Motor neuron (in vitro differentiated cells): Measurements from ENCODE around the gene PEX6. TPM values are rescaled to one million over a fixed set of nuclear protein-coding genes. Genes with fewer than 3 reads are reported as not detected.
A peak's percentile ranks its signal among the peaks of the same experiment; 100 is the strongest.

ENCODE experiments used
- ATAC-seq, 8 experiments: fragments of 200-7000 bp; cut with Tn5 transposase; replicated peaks in 6 of 8; 2 replicates each; pipeline ENCODE4 v1.8.0; 2021; ENCODE audit warnings: mild to moderate bottlenecking in 8 of 8, moderate library complexity in 8 of 8
- H3K27ac ChIP-seq, 2 donors: fragments of 250-450 bp; sonication (Bioruptor Pico); 2 replicates each; pipeline ENCODE4 v1.9.0; 2021; ENCODE audit warnings: antibody characterized with exemption in 2 of 2, mild to moderate bottlenecking in 2 of 2, moderate library complexity in 1 of 2
- H3K4me1 ChIP-seq, 2 donors: fragments of 250-450 bp; sonication (Bioruptor Pico); replicated peaks in 1 of 2; 2 replicates each; pipeline ENCODE4 v1.6.1; 2021; ENCODE audit warnings: antibody characterized with exemption in 2 of 2, mild to moderate bottlenecking in 2 of 2, moderate library complexity in 1 of 2
- H3K4me3 ChIP-seq, 5 donors: fragments of 250-450 bp; sonication (Bioruptor Pico); 2 replicates each; pipeline ENCODE4 v1.9.0; 2021; ENCODE audit warnings: antibody characterized with exemption in 5 of 5, mild to moderate bottlenecking in 5 of 5, moderate library complexity in 4 of 5
- WGBS, 10 experiments: fragments of 450-650 bp; shearing (Covaris generic); methylation state at CpG; one replicate each; pipeline ENCODE4 v1.0.0; 2022; 5-methylcytosine and 5-hydroxymethylcytosine counted together
- in situ Hi-C, 9 experiments: fragments of 400-800 bp; cut with MboI; loops; one replicate each; pipeline ENCODE4 v1.15.0; 2021; ENCODE audit warnings: low sequenced_read_pairs in 9 of 9, low pct_unique_long_range_greater_than_20kb in 2 of 9; ENCODE audit not compliant: unreplicated experiment in 9 of 9
- total RNA-seq, 8 experiments: library from RNA; unstranded; fragments of 300-600 nt; gene quantifications; 2 replicates each; pipeline versions ENCODE4 v1.2.3 to v1.2.4, GENCODE V29; 2022

PEX6 gene
- total RNA-seq, 8 experiments from 2014 or later: 8.6 to 24.3 (median 18.0) TPM

DNA sequence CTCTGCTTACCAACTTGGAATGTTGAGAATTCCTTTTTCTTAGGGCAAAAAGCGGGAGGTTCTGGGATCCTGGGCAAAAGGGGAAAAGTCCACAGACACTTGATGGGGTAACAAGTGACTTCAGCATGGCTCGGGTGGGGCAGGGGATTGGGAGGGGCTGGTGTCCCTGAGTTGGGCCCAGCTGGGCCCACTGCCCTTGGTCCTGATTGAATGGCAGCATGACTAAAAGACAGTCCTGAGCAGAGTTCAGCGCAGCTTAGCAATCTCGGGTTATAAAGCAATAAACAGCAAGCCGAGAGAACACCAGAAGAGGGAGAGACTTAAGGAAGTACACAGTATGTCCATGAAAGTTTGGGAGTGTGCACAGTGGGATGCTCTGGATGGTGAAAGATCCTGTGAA, 10.9 kb upstream of the PEX6 start:
- Histone ChIP-seq H3K4me3 (no peak overlapping the region), H3K27ac (no peak overlapping the region), H3K4me1 (peaks cover 0 to 4% of the 10 kb centered on the region in 2 donors)
- WGBS, 10 experiments: 67 to 100% (median 95%) methylated on average over 1 to 5 of the region's 5 CpGs; no CpG with 5 or more reads in 5 of the 10 experiments
- no peak for ATAC-seq
- in situ Hi-C loops: no loop called here

DNA sequence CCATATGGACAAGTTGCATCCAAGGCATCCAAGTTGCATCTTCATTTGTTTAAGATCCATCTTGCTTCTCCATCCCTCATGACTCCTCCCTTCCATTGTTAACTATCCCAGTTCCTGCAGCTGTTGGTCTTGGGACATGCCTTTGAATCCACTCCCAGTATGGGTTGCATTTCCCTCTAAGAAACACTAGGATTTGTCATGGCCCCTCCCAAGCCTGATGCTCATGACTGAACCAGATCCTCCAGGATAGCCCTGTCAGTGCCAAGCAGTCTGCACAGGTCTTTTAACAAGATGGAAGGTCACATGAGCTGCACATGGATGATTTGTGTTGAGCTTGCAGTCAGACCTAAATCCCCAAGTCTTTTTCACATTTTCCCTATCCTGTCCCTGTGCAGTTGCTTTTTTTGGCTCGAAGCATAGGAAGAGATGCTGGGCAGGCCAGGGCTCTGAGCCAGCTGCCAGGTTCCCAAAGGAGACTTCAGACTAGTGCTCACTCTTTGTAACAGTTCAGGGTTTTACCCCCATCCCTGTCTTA, 9.6 kb upstream of the PEX6 start:
- ATAC-seq: peak in 1 of 8 experiments; percentile 22
- peaks cover 0 to 4% of the 10 kb centered on the region in 2 donors for H3K4me1 ChIP-seq
- in situ Hi-C loops: no loop called here
- 60 to 100% (median 100%) methylated on average over 1 of the region's 1 CpG; no CpG with 5 or more reads in 7 of the 10 experiments for WGBS, 10 experiments
- no peak overlapping the region for H3K27ac ChIP-seq
- H3K4me3 ChIP-seq: no peak overlapping the region

DNA sequence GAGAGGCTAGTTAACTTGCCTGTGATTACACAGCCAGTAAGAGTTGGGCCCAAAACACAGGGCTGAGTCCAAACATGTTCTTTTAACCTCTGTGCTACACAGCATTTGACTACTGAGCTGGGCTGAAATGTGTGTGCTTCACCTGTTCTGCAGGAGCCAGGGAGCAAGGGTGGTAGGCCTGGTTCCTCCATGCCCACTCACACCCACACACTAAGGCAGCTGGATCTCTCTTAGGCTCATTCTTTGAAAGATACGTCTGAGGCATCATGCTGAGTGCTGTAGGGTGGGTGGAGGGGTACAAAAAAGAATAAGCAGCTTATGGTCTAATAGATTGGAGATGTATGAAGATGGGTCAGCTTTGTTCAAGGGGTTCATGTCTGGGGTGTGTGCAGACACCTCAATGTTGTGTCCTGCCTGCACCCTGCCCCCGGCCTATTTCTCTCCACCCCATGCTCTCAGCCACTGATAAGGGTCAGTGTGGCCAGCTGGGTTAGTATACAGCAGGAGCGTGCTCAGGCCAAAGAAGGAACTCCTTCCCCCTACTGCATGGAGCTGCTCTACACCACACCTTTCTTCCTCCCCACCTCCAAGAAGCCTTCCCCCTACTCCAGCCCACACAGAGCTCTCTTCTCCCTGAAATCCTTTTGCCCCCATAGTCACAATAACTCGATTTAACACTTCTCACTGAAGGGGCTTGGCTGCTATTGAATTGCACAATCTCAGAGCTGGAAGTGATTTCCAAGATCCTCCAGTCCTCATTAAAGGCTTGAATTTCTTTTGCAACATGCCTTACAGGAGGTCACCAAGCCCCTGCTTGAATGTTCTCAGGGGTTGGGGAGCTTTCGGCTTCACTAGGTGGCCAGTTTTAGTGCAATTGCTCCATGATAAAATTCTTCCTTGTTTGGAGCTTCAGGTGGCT, 8.8 kb upstream of the PEX6 start:
- 0 to 96% (median 64%) methylated on average over 1 to 4 of the region's 5 CpGs; no CpG with 5 or more reads in 2 of the 10 experiments for WGBS, 10 experiments
- ATAC-seq: no peak
- in situ Hi-C loops: no loop called here
- Histone ChIP-seq H3K27ac (no peak overlapping the region), H3K4me3 (no peak overlapping the region), H3K4me1 (peaks cover 0 to 4% of the 10 kb centered on the region in 2 donors)

DNA sequence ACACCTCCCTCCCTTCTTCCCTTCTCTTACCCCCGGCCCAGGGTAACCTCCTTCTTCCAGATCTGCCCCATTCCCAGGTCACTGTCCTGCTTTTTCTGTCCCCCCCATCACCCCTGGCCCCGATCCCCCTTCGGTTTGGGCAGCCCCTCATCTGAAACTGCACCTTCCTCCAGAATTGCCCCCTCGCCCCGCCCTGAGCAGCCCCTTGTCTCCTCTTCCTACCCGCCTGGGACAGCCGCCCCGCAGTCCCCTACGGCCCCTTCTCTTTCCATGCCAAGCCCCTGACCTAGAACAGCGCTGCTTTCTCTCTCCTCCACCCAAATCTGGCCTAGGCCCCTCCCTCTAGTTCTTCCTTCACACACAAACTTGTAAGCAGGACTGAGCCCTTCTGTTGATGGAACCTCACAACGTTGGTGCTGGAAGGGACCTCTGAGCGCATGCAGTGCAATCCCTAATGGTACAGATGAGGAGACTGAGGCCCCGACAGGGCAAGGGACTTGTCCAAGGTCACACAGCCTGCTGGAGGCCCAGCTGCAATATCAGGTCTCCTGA, 6.0 kb upstream of the PEX6 start:
- 20 to 60% (median 40%) methylated on average over 1 to 4 of the region's 13 CpGs; no CpG with 5 or more reads in 4 of the 10 experiments for WGBS, 10 experiments
- ATAC-seq: no peak
- in situ Hi-C loops: no loop called here
- Histone ChIP-seq H3K4me1 (peaks cover 0 to 4% of the 10 kb centered on the region in 2 donors), H3K27ac (peak overlapping the region; percentile 63 to 72), H3K4me3 (peak overlapping the region; percentile 66 to 87 (median 74))

DNA sequence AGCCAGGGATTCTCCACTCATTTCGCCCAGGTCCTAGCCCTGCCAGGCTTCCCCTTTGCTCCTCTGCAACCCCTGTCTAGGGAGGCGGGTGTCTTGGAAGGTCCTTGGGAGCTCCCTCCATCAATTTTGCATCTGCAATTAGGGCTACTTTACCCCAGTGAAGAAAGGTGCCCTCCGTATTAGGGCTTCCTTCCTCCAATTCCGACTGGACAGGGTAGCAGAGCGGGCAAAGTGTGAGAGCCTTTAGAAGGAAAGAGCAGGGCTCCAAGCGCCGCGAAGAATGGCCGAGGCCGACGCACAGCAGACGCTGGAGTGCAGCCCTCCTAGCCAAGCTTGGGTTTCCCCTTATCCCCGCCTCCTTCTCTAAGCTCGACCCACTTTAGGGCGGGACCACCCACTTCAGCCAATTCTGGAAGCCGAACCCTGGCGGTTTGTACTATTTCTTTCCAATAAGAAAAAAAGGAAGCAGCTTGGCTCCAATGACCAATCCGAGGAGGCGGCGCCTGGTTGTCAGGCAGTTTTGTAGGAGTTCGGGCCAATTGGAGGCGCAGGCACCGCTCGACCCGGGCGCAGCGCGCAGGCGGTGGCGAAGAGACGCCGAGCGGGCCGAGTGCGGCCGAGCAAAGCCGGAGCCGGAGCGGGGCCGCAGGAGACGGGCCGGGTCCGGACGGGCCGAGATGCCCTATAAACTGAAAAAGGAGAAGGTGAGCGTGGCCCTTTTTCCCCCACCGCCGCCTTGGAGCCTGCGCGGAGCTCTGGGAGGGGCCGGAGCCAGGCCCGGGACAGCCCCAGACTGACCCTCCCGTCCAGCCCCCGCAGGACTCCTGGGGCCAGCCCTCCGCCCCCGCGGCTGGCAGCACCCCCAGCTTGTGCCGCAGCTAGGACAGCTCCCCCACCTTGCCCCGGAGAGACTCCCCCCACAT, 5.3 kb upstream of the PEX6 start, which contains the start of gene PPP2R5D:
Gene PPP2R5D (plus strand): TSS at position 570 of the 923 bp plus-strand sequence. CDS start 108 bp downstream, at position 678.
- Histone ChIP-seq H3K27ac (peak within 1 kb of the TSS; percentile 85 to 88), H3K4me1 (peaks cover 4% of the 10 kb centered on the region in 2 donors), H3K4me3 (peak within 1 kb of the TSS; percentile 66 to 87 (median 74))
- WGBS, 10 experiments: 0 to 5% (median 0%) methylated on average over 1 to 30 of the region's 59 CpGs; no CpG with 5 or more reads in 1 of the 10 experiments
- peak; percentile 90 to 97 (median 97) for ATAC-seq
- in situ Hi-C loops: no loop called here

DNA sequence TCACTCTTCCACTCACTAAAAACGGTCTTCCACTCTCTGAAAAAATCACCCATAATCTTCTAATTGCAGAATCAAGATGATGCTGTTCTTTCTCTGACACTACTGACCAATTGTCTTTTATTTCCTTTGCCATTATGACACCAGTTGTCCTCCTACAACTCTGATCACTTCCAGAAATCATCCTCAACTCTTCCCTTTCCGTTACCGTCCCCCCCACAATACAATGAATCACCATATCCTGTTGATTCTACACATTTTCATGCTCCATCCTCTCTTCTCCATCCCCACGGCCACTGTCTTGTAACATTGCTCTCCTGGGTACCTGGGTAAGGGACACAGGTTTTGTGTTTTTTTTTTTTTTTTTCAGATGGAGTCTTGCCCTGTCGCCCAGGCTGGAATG, 2.9 kb upstream of the PEX6 start:
- H3K27ac ChIP-seq: no peak overlapping the region
- H3K4me1 ChIP-seq: peaks cover 11 to 14% of the 10 kb centered on the region in 2 donors
- no peak overlapping the region for H3K4me3 ChIP-seq
- no peak for ATAC-seq
- WGBS, 10 experiments: 79 to 100% (median 94%) methylated on average over 1 to 5 of the region's 5 CpGs; no CpG with 5 or more reads in 1 of the 10 experiments
- in situ Hi-C loops: no loop called here

DNA sequence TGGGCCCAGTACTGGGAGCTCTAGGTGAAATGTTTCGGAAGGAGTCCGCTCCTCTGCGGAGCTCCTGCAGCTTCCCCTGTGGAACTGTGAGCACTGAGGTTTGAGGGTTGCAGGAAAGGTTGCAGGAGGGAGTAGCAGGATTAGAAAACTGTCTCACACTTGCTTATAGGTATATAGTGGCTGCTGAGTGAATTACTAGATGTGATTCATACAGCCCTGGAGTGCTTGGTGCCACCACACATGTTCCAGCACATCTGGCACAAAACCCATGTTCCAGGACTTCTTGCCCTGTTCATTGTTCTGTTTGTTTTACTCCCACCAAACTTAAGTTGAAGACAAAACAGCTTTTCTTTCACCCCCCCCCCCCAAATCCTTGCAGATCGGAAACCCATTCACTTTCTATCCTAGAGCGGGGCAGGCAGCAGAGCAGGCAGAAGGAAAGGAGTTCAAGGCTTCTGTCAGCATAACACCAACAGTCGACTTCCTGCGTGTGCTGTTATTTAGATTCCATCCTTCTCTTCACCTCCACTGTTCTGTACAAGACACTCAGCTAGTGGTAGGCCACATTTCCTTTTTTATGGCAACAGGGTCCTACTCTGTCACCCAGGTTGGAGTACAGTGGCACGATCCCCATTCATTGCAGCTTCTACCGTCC, 669 bp upstream of the PEX6 start:
- Histone ChIP-seq H3K4me1 (peaks cover 8 to 16% of the 10 kb centered on the region in 2 donors), H3K27ac (peak overlapping the region; percentile 64 to 87), H3K4me3 (peak overlapping the region; percentile 89 to 98 (median 93))
- peak in 5 of 8 experiments; percentile 1 to 5 (median 2) for ATAC-seq
- in situ Hi-C loops: no loop called here
- WGBS, 10 experiments: 0 to 95% (median 61%) methylated on average over 1 to 4 of the region's 9 CpGs; no CpG with 5 or more reads in 2 of the 10 experiments

DNA sequence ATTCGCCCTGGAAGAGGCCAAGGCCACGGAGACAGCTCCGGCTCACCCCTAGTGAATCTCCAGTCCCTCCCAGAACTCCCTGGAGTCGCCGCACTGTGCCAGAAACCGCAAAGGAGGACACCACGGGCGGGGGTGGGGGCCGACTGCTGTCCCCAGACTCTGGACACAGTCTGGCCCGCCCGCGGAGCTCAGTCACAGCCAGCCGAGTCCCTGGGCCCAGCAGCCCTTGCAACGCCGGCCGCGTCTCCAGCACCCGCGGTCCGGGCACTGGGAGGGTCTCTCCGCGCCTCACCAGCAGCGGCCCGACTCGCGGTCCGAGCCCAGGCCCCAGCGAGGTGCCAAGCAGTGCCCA, 518 bp downstream of the PEX6 start:
- ATAC-seq: peak in 3 of 8 experiments; percentile 51 to 63 (median 55)
- 0% methylated on average over 2 to 4 of the region's 28 CpGs; no CpG with 5 or more reads in 8 of the 10 experiments for WGBS, 10 experiments
- peak overlapping the region; percentile 89 to 98 (median 93) for H3K4me3 ChIP-seq
- in situ Hi-C loops: no loop called here
- H3K4me1 ChIP-seq: peaks cover 8 to 16% of the 10 kb centered on the region in 2 donors
- peak overlapping the region; percentile 79 to 87 for H3K27ac ChIP-seq

DNA sequence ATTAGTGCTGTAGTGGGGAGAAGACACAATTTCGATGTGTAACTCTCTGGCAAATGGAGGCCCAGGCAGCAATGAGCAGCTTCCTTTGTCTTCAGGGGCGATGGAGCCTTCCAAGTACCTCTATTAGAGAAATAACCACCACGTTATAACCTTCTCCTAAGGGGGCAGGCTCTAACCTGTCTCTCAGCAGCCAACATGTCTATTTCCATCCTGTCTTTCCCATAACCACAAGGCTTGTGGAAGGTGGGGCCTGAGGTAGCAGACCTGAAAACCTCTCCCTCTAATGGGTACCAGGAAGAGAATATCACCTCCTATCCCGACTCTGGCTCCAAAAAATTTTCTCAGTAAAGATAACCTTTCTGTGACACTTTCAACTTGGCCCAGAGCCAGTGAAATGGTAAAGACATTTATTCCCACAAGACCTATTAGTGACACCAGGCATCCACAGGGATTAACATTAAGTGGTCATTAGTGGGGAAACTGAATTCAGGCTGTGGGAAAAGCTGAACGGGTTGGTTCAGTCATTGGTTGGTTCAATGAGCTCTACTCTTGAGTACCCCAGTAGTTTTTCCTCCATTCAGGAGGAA, 4.0 kb downstream of the PEX6 start:
- no peak for ATAC-seq
- Histone ChIP-seq H3K4me3 (no peak overlapping the region), H3K27ac (no peak overlapping the region), H3K4me1 (peaks cover 15 to 22% of the 10 kb centered on the region in 2 donors)
- in situ Hi-C loops: no loop called here
- WGBS, 10 experiments: 68 to 100% (median 91%) methylated on average over 1 to 3 of the region's 5 CpGs; no CpG with 5 or more reads in 2 of the 10 experiments

DNA sequence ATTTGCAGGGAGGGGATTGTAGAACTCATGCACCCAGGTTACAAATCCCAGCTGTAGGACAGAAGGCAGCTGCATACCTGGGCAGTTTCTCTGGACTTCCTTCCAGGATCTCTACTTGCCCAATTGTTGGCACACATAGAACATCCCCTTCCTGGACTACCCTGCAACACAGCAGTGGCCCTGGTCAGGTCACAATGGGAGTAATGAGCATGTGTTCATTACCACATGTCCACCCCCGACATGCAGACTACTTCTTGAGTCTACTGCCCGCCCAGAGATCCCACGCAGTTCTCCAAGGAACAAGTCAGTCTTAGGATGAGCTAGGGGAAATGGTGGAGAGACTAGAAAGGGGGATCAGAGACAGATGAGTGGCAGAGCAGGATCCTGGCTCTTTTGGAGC, 5.1 kb downstream of the PEX6 start:
- no peak for ATAC-seq
- Histone ChIP-seq H3K4me3 (no peak overlapping the region), H3K27ac (no peak overlapping the region), H3K4me1 (peaks cover 15 to 17% of the 10 kb centered on the region in 2 donors)
- in situ Hi-C loops: no loop called here
- 56 to 100% (median 93%) methylated on average over 1 to 3 of the region's 3 CpGs; no CpG with 5 or more reads in 2 of the 10 experiments for WGBS, 10 experiments

DNA sequence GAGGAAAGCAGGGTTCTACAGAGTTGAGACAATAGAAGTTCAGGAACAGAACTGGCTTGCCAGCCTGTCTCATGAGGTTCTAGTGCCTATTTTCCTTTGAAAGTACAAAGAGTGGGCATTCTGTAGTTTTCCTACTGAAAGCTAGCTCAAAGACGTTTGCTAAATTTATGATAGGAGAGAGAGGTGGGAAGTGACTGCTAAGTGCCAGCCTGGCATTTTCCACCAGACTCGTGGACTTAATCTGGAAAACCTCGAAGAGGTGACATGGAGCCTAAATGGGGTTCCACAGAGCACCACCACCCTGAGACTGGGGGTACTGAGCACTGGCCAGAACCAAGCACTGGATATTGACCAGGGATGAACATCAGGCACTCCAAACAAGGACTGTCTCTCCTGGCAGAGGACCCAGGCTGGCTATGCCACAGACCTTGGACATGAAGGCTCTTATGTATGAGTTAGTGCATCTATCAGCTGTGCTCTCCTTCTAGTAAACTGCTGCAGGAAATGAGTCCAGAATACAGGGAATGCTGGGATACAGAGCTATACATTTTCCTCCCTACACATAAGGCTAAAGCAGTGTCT, 7.1 kb downstream of the PEX6 start:
- in situ Hi-C loops: no loop called here
- Histone ChIP-seq H3K27ac (peak overlapping the region in 1 of 2 donors; percentile 56), H3K4me1 (peaks cover 7% of the 10 kb centered on the region in 2 donors), H3K4me3 (no peak overlapping the region)
- ATAC-seq: no peak
- WGBS, 10 experiments: 89 to 100% (median 100%) methylated on average over 1 to 3 of the region's 3 CpGs; no CpG with 5 or more reads in 7 of the 10 experiments
